ENCODE results near the gene PLEKHG5.

The PLEKHG5 gene, protein sequence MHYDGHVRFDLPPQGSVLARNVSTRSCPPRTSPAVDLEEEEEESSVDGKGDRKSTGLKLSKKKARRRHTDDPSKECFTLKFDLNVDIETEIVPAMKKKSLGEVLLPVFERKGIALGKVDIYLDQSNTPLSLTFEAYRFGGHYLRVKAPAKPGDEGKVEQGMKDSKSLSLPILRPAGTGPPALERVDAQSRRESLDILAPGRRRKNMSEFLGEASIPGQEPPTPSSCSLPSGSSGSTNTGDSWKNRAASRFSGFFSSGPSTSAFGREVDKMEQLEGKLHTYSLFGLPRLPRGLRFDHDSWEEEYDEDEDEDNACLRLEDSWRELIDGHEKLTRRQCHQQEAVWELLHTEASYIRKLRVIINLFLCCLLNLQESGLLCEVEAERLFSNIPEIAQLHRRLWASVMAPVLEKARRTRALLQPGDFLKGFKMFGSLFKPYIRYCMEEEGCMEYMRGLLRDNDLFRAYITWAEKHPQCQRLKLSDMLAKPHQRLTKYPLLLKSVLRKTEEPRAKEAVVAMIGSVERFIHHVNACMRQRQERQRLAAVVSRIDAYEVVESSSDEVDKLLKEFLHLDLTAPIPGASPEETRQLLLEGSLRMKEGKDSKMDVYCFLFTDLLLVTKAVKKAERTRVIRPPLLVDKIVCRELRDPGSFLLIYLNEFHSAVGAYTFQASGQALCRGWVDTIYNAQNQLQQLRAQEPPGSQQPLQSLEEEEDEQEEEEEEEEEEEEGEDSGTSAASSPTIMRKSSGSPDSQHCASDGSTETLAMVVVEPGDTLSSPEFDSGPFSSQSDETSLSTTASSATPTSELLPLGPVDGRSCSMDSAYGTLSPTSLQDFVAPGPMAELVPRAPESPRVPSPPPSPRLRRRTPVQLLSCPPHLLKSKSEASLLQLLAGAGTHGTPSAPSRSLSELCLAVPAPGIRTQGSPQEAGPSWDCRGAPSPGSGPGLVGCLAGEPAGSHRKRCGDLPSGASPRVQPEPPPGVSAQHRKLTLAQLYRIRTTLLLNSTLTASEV

GRCh38 chr1:6491480-6491962, at the start of gene PLEKHG5:
PLEKHG5 (minus strand) TSS chr1:6491667; CDS start chr1:6477571, 14,096 bp downstream.
- no peak for DNase-seq

GRCh38 chr1:6538956-6539355, 47.5 kb upstream of the PLEKHG5 start:
- no peak for DNase-seq

GRCh38 chr1:6536291-6536690, 44.8 kb upstream of the PLEKHG5 start:
- DNase-seq: no peak

DNA sequence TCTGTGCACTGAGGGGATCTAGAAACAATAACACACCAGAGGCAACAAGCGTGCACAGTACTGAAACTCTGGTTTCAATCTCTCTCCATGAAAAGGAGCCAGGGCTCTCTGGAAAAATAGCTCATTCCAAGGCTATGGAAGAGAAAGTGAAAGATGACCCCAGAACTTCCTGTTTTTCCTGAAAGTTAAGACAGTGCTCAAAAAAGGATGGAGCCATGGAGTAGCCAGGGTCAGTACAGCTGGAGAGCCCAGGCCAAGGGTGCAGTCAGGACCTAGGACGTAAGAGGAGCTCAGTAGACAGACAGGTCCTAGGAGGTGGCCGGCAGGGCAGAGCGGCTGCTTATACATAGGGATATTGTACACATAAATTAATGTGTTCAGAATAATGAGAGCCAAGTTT, 43.7 kb upstream of the PLEKHG5 start:
- no peak for DNase-seq

- no peak for DNase-seq
Measured at GRCh38 chr1:6534248-6534822, 42.9 kb upstream of the PLEKHG5 start.

GRCh38 chr1:6531996-6532395, 40.5 kb upstream of the PLEKHG5 start:
- no peak for DNase-seq

DNA sequence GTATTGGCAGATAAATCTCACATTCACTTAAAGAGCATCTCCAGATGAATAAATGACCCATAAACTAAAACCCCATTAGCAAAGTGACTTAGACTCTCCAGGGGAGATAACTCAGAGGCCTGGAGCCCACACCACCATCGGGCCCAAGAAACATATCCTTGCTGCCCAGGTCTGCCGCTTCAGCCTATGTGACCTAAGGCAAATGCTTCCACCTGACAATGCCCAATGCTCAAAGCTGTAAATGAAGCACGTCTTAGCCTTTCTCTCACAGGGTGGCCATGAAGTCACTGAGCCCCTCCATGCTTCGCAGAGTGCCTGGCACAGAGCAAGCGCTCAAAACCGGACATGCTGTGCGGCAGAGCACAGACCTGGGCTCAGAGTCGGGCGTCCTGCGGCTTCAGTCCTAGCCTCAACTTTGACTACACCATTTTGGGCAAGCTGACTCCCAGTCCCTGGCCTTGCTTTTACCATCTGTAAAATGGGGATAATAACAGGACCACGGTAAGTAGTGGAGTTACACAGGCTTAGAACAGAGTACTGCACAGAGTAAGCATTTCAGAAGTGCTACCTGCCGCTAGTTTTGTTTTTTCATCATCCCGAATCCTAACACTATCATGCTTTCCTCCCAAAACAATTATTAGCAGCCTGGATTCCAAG, 39.2 kb upstream of the PLEKHG5 start:
- no peak for DNase-seq

GRCh38 chr1:6528492-6528891, 37.0 kb upstream of the PLEKHG5 start:
- no peak for DNase-seq

DNA sequence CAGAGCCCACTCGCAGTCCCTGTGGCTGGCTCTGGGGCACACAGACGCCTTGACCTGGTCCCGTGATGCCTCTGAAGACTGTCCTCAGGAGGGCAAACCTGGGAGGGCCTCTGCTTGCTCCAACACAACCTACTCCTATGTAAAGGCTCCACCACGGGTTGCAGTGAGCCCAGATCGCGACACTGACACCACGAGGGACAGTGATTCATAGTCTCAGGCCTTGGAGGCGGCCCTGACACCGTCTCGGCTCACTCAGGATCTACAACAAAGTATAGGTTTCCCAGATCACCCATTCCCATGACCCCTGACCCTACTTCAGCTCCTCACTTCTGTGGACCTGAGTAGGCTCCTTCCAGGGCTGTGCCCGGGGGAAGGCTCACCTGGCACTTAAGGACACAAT, 34.8 kb upstream of the PLEKHG5 start:
- no peak for DNase-seq

- DNase-seq: no peak
Measured at GRCh38 chr1:6523566-6523965, 32.1 kb upstream of the PLEKHG5 start.

- no peak for DNase-seq
Measured at GRCh38 chr1:6521536-6521935, 30.1 kb upstream of the PLEKHG5 start.

DNA sequence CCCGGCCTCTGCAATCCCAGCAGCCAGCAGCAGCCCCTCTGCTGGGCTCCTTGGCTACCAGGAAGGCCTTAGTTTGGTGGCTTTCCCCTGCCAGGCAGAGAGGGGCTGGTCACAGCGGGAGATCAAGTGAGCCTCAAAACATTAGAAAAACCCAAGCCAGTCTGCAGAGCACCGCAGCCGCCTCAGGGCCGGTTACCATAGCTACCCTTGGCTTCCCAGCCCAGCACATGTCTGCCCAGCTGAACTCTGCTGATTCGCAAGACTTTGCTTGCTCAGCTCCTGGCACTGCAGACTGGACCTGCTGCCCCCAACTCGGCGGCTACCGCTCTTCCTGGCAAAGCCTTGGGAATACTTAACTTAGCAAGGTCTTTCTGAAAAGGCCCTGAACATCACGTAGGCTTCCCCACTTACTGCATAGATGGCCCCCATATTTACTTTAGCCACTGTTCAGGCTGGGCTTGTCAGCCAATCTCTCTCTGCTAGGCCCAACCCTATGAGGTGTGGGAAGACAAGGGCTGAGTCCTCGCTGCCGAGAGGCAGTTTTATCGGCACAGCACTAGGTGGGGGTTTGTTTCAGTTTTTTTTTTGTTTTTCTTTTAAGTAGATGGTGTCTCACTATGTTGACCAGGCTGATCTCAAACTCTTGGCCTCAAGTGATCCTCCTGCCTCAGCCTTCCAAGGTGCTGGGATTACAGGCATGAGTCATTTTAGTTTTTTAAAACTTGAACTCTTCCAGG, 28.6 kb upstream of the PLEKHG5 start:
- no peak for DNase-seq

- DNase-seq: no peak
Measured at GRCh38 chr1:6519491-6519934, 28.0 kb upstream of the PLEKHG5 start.

GRCh38 chr1:6517435-6517851, 26.0 kb upstream of the PLEKHG5 start:
- no peak for DNase-seq

DNA sequence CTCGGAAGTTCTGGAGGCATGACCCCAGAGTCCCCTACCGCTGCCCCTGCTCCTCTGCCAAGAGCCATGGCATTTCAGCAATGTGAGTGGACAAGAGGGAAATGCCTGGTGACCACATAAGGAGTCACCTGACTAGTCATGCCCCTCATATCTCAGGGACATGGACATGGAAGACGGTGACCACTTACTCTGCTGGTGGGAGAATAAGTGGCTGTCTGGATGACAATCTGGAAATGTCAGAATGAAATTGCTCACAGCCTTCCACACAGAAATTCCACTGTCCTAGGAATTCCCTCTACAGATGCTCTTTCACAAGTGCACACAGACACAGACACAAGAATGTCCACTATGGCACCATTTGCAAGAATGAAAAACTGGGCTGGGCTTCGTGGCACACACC, 24.3 kb upstream of the PLEKHG5 start:
- DNase-seq: no peak

DNA sequence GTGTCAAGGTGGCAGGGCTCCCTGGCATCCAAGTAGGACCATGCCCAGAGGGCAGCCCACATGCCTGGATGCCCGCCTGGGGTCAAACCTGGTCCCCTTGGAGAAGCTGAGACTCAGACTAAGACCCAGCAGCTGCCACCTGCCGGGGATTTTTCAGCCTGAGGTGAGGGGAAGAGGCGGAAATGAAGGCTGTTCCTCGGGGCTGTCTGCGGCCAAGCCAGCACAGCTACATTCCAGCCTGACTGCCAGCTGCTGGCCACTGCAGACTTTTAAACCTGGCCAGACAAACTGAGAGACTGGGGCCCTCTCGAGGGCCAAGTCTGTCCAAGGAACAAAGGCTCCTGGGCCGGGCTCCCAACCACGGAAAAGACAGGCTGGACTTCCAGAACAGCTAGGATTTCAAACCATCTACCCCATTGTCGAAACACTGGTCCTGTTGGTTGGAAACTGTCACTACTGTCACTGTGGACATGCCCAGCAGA, 21.9 kb upstream of the PLEKHG5 start:
- DNase-seq: no peak

DNA sequence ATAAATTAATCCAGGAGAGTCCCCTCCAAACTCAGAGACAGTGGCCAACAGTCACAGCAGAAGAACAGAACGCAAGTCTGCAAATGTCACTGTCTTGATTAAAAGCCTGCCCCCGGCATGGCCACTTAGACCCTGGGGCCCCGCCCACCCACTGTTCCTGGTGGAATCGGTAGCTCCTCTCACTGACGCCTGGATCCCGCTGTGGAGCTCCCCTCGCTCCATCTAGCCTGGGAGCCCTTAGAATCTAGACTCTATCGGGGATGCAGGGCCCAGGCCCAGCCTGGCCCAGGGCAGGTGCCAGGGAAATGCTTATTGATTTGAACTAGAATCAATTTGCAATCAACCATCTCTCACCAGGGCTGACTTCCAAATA, 21.4 kb upstream of the PLEKHG5 start:
- DNase-seq: no peak

- no peak for DNase-seq
Measured at GRCh38 chr1:6512245-6512907, 20.9 kb upstream of the PLEKHG5 start.

DNA sequence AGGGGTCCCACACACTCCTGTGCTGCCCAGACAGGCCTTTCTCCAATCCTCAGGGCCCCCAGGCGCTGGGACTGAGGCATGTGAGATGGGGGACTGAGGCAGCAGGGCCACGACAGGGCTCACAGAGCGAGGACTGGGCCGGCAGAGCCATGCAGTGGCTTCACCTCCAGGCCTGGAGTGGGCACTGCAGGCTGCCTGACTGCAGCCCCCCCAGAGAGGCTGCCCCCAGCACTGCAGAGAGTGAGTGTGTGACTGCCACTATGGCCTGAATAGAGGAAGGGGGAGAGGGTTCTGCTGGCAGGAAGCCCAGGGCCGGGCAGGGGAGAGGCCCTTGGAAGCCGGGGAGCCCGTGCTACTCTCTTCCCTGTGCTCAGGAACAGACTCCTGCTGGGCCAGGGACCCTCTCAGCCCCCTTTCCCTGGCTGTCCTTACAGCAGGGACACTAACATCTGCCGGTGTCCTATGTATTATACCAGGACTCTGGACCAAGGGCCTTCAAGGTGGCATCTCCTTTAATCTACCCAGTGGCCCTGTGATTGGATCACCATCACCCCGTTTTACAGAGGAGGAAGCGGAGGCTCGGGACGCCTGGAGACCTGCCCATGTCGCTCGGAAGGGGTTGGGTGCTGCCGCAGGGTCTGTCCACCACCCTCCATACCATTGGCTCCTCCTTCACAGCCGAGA, 20.2 kb upstream of the PLEKHG5 start:
- no peak for DNase-seq

DNA sequence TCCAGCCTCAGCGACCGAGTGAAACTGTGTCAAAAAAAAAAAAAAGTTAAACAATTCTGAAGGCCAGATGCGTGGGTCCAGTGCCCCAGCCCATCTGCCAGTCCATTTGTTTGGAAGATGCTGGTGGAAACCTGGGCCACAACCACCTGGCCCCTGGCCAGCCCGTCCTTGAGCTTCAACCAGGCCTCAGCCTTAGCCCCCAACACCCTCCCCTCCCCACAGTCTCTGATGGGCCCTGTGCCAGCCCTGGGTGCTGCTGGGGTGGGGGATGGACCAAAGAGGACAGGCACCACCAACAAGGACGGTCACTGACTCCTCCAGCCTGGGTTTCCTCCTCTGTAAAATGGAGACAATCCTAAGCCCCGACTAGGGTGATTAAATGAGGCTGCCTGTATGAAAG, 19.6 kb upstream of the PLEKHG5 start:
- DNase-seq: no peak

- DNase-seq: no peak
Measured at GRCh38 chr1:6510493-6510892, 19.0 kb upstream of the PLEKHG5 start.

All from activated gamma-delta T cell treated with Interleukin-2 at 50 U/mL for 16 hours (primary cell).